T1000 (cell line): ENCODE results near the gene CUX1.

Experiments
- DNase-seq: peaks from one replicate; lab custom pipeline; 2025; ENCODE audit warnings: mixed read lengths; lab: John Stamatoyannopoulos, UW

CUX1 gene

DNA sequence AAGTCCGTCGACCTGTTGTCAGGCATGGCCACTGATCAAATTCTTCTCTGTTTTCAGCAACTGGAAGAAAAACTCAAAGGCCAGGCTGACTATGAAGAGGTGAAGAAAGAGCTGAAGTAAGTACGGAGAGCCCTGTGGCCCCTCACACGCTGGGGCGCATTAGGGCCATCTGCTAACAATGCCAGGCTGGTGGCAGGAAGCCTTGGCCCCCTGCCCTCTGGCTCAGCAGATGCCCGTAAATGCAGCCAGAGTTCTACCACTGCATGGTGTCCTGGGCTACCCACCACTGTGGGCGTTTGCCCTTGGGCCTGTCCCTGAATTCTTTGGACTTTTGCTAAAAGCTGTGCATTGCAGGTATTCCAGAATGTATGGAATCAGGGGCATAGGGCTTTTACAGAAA lies 372.3 kb downstream of the CUX1 start:
- DNase-seq, result no peak

DNA sequence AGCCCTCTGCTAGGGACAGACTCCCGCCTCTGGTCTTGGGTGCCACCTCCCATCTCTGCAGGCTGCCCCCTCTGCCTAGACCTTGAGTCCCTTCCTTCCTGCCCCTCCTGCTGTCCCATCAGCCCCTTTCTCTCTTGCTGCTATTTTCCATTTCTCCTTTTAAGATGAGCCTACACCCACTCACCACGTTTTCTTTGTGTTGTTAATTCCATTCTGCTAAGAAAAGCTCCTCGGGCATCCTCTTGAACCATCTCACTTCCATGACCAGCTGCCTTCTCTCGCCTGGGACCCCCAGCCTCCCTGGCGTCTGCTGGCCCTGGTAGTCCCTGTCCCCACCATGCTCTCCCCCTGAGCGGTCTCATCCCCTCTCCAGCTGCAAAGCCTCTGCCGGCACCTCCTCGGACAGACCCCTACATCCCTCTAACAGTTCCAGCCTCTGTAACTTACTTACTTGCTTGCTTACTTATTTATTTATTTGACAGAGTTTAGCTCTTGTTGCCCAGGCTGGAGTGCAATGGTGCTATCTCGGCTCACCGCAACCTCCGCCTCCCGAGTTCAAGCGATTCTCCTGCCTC lies 373.4 kb downstream of the CUX1 start:
- DNase-seq, result no peak

DNA sequence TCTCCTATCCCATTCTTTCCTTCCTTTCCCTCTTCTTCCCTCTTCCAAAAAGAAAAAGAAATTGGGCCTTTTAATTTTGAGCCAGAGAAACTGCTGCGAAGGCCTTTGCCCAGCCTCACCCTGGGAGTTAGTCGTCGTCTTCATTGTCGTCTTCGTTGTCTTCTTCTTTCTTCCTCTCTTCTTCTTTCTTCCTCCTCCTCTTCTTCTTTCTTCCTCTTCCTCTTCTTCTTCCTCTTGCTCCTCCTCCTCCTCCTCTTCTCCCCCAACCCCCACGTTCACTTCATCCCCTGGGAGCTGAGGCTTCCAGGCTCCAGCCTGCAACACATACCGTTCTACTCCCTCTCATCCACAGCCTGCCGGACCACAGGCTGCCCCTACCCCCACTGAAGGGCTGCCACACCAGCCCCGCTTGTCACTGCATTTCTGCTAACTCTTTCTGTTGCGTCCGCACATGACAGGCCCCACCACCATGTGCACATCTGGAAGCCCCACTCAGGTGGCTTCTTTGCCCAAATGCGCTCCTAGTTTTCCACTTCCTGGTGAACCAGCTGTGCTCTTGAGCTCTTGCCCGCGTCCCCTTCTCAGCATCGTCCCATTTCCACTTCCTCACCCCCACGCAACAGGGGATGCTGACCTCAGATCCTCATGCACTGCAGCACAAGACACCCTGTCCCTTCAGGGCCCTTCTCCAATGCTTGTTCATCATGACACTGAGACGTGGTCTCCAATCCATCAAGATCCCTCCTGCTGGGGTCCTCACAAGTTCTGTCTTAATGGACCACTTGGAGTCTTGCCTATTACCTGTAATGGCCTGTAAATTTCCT lies 374.3 kb downstream of the CUX1 start:
- no peak for DNase-seq

DNA sequence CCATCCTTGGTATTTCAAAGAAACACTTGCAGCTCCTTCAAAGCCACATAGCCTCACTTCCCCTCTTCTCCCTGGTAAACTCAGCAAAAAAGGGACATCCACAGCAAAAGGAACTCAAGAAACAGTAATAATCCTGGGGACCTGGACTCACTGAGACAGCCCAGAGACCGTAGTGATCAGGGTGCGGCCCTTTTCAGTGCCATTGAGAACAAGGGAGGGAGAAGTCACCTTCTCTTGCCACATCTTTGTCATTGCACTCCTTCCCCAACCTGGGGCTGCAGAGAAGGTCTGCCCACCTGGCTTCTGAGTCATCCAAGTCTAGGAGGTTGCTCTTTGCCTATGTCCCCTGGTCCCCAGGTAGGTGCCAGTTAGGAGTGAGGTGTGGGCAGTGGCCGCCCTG lies 375.4 kb downstream of the CUX1 start:
- no peak for DNase-seq

DNA sequence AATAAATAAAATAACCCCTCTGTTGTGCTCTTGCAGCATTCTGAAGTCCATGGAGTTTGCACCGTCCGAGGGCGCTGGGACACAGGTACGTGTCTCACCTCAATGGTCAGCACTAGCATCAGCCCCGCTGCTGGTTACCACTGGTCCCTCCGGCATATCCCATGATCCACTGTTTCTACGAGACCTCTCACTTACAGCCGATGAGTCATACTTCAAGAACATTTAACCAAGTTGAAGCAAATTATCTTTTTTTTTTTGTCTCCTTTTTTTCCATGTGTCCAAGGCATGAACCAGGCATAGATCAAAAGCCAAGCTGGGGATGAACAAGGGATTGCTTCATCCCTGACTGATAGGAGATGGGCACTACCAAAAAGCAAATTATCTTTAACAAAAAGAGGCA lies 376.4 kb downstream of the CUX1 start:
- DNase-seq, result no peak

DNA sequence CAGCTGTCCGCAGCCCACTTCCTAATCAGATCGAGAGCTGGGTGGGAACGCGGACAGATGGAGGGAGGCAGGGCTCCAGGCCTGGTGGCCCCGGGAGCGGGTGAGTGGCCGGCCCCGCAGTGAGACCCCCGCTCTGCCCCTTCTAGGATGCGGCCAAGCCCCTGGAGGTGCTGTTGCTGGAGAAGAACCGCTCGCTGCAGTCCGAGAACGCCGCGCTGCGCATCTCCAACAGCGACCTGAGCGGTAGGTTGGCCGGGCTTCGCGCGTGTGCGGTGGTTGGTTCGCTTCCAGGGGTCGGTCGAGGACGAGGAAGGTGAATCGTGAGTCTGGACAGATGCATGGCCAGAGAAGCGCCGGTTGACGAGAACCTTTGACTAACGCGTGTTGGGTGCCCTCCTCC lies 377.9 kb downstream of the CUX1 start:
- DNase-seq, result no peak

DNA sequence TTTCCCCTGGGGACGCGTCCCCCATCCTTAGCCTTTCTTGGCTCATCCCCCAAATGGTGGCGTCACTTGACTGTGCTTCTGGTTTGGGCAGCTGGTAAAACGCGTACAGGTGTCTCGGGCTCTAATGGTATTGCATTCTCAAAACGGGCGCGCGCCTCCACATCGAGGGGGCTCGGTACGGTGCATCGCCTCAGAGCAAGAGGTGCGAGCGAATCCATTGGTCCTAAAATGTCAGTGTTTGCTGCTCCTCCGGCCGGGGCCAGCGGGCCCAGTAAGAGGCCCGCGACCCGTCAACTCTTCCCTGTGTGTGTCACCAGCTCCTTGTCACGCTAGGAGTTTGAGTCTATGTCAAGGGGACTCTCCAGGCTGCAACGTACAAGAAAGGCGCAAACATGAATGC lies 378.6 kb downstream of the CUX1 start:
- DNase-seq, result no peak

DNA sequence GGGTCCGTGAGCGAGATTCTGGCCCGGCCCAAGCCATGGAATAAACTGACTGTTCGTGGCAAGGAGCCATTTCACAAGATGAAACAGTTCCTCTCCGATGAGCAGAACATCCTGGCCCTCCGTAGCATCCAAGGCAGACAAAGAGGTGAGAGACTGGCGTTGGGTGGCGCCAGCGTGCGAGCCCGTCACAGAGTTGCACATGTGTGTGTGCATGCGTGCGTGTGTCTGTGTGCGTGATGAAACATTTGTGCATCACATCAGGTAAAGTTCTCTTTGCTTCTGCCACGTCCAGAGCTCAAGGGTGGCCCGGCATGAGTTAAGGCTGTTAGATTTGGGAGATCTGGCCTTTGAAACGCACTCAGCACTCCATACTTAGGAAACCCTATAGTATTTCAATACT lies 379.7 kb downstream of the CUX1 start:
- no peak for DNase-seq

DNA sequence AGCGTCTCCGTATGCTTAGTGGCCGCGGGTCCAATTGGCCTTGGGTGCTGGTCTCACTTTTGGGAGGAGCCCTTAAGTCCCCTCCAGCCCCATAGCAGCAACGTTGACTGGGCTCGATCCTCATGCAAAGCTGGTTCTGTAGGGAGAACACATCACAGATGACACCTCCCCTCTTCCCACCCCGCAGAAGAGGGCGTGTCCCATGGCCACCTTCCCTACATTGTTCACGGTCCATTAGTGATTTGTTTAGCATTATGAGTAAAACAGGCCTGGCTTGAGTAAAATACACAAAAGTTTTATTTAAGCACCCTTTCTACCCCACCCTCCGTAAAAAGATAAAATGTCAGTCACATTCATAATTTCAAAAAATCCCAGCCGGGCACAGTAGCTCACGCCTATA lies 380.2 kb downstream of the CUX1 start:
- DNase-seq, result no peak

DNA sequence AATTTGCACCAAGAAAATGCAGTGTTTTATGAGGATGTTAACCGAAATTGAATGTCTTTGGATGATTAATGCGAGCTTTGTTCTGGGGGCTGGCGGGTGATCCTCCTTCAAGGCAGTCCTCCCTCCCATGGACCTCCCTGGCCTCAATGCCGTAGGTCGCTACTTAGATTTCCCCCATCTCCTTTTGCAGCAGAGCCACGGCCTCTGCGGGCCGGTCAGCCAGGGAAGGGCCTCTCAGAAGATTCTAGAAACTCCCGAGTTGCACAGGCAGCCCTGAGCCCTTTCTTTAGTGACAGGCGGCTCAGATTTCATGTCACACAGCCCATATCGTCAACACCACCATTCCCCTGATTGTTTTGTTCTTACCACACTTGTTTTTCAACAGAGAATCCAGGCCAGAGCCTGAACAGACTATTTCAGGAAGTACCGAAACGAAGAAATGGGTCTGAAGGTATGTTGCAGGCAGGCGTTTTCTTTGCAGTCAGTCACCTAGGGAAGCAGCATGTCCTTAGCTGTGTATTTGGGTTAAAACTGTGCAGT lies 381.1 kb downstream of the CUX1 start:
- no peak for DNase-seq

DNA sequence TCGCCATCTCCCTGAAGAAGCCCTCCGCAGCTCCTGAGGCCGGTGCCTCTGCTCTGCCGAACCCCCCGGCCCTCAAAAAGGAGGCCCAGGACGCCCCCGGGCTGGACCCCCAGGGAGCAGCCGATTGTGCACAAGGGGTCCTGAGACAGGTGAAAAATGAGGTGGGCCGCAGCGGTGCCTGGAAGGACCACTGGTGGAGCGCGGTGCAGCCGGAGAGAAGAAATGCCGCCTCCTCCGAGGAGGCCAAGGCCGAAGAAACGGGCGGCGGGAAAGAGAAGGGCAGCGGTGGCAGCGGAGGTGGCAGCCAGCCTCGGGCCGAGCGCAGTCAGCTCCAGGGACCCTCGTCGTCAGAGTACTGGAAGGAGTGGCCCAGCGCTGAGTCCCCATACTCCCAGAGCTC lies 384.1 kb downstream of the CUX1 start:
- DNase-seq, result no peak

DNA sequence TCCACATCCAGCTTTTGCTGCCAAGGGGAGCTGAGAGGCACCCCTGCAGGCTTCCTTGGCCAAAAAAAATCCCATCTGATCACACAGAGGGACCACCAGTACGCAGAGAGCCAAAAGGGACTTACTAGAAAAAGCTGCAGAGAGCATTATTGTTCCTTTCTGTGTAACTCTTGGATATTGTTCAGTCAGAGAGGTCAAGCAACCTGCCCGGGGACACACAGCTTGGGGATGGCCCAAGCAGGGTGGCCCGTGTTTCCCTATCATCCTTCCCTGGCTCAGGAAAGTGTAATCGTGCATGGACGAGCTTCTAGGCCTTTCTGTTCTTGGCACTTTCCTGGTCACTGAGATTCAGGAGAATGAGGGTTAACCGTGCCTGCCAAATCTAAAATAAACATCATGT lies 385.1 kb downstream of the CUX1 start:
- no peak for DNase-seq

DNA sequence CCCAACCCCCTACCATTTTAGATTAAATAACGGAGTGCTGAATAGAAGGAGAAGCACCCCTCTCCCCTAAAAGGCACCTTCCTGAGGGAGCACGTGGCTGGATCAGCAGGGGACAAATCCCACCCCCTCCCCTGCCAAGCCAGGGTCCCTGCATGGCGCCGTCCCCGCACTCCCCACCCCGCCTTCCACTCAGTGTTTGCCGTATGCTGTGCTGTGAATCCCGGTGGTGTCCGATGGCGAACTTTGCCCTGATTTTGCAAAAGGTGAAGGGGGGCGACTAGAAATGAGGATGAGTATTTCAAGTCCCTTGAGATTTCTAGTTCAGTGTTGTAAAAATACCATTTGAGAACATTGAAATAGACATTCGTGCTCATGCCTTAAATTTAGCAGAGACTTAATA lies 385.8 kb downstream of the CUX1 start:
- DNase-seq, result no peak

DNA sequence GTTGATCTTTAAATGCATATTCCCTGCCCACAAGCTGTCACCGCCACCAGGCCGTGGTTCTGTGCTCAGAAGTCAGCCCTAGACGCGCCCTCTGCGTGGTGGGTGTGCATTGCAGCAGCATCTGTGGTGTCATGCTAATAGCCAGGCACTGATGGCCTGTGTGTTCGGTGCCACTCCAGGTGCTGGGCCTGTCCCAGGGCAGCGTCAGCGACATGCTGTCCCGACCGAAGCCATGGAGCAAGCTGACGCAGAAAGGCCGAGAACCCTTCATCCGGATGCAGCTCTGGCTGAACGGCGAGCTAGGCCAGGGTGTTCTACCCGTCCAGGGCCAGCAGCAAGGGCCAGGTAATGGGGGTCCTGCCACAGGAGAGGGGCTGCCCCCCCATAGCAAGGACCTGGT lies 386.8 kb downstream of the CUX1 start:
- no peak for DNase-seq

DNA sequence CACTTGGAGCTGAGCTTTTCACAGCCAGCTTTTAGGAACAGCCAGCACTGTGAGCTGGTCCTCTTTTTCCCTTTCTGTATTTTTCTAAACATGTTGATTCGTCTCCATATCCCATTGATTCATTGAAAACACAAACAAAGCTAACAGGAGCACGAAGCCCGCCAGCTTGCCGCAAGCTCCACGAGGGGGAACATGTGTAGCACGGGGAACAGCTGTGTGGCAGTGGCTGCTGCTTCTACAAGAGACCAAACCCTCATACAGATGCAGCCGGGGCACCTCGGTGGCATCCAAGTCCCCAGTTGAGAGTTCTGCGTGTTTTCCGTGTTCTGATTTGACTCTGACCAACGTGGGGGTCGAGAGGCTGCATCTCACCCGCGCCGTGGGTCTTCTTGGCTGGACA lies 388.5 kb downstream of the CUX1 start:
- no peak for DNase-seq

DNA sequence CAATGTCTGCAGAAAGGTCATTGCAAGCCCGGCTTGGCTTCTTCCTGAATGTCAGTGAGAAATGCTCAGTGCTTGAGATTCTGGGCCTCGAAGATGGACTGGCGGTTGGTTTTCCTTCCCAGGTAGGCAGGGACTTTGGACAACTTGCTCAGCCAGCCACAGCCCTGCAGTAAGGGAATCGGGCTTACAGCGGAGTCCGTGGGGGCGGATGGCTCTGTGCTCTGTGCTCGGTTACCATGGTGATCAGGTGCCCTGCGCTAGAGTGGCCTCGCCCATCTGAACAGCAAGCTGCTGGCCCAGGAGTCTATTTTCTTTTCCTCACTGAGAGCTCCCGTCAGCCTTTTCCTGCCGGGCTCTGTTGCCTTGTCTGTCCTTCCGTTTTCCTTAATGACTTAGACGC lies 391.4 kb downstream of the CUX1 start:
- DNase-seq, result no peak

DNA sequence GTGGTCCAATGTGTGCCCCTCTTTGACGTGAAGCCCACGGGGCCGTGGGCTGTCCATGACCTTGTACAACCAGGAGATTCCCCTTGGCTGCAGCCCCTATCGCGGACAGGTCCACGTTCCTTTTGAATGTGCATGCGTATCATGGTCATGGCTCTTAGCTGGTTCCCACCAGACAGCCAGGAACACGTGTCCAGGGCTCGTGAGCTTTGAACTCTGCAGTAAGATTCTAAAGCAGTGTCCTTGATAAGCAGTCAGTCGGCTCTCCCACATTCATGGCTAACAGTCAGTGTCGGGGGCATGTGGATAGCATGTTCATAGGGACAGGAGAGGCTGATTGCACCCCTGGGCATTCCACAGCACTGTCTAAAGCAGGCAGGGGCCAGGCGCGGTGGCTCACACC lies 393.4 kb downstream of the CUX1 start:
- no peak for DNase-seq

DNA sequence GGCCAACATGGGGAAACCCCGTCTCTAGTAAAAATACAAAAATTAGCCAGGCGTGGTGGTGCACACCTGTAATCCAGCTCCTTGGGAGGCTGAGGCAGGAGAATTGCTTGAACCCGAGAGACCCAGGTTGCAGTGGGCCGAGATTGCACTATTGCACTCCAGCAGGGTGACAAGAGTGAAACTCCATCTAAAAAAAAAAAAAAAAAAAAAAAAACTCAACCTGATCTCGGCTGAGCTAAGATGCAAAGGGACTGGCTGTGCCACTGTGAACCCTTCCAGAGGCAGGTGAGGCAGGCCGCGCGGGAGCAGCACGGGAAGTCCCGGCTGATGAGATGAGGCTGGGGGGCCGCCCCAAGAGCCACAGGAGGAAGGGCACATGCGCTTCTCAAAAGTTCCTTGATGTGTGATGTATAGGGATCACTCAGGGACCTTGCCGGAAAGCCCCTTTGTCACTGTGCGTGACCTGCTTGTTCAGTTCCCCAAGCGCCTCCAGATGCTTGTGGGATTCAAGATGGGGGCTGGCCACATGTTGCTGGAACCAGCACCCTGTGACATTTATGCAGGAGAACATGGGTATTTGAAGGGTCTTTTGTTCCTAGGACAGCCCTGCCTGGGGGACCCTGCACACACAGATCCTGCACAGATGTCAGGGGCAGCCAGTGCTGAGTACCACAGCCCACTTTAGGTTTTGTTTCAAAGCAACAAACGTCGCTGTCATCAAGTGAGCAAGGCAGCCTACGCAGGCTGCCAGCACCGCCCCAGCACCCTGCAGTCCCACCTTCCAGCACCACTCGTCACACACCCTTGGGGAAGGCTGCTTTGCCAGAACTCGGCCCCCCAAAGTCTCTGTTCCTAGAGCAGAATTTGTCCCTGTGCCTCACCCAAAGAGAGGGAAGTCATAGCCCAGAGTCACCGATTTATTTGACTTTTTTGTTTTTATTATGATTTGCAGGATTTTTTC lies 394.4 kb downstream of the CUX1 start:
- DNase-seq, result no peak

DNA sequence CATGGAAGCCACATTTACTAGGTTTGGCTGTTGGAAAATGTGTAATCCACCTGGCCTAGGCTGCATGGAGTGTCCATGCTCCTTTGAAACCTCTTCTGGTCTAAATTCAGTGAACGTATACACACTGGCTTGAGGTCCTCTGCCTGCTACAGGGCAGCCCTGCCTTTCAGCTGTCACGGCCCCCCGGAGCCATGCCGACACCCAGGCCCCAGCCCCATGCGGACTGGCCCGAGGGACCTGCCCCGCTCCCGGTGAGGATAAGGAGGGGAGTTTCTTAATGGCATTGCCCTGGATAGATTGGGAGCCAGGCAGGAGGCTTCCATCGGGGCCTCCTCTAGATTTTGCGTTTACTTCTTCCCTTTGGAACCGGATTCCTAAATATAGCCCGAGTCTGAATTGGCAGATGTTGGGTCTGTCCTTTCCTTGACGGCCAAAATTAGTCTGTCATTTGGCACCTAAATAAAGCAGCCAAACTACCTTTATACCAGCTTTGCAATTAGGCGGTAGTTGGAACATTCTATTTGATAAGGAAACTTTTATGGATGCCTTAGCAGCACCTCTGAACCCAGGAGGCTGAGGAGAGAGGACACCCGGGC lies 397.1 kb downstream of the CUX1 start:
- DNase-seq, result no peak

DNA sequence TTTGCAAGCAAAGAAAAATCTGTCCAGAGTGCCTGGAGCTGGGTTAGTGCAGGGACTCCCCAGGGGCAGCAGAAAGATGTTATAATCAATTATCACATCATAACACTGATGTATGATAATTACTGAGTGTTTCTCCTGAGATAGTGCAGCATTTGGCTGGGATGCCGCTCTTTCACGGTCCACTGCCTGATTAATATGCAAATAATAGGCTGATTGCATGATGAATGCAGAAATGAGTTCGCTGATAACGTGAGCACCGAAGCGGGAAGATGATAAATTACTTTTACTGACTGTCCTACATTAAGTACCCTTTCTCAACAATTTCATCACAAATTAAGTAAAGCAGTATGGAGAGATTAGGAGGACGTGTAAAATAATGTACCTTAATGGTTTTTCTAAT lies 397.8 kb downstream of the CUX1 start:
- DNase-seq, result no peak

DNA sequence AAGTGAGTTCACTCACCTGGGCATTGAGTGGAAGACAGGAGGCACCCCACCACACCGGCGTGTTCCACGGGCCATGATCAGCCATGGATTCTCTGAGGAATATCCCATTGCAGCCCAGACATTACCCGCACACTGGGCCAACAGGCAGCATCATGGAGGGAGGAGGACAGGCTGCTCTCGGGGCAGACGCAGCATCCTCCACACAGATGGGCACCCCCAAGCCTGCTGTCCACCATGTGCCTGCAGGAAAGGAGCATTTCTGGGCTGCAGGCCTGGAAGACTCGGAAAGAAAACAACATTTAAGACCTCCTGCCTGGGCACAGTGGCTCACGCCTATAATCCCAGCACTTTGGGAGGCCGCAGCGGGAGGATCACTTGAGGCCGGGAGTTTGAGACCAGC lies 398.3 kb downstream of the CUX1 start:
- DNase-seq, result no peak
